ENCODE data around the gene OR56B4. TPM values are rescaled to one million over a fixed set of nuclear protein-coding genes. Genes with fewer than 3 reads are reported as not detected.

OR56B4 gene
- total RNA-seq, 1 donor from 2014 or later = not detected

- Histone ChIP-seq H3K9me3 (replicated peaks) (peaks cover 41% of the 10 kb centered on the region), H3K27me3 (ENCODE audit: low read depth) (no peaks in the 10 kb centered on the region), H3K4me3 (no peak overlapping the region), H3K4me1 (no peaks in the 10 kb centered on the region), H3K36me3 (no peaks in the 10 kb centered on the region), H3K27ac (replicated peaks) (no peak overlapping the region)
- intact Hi-C loops (cut with micrococcal nuclease) = no loop called here
- TF ChIP-seq, protein P1, sequence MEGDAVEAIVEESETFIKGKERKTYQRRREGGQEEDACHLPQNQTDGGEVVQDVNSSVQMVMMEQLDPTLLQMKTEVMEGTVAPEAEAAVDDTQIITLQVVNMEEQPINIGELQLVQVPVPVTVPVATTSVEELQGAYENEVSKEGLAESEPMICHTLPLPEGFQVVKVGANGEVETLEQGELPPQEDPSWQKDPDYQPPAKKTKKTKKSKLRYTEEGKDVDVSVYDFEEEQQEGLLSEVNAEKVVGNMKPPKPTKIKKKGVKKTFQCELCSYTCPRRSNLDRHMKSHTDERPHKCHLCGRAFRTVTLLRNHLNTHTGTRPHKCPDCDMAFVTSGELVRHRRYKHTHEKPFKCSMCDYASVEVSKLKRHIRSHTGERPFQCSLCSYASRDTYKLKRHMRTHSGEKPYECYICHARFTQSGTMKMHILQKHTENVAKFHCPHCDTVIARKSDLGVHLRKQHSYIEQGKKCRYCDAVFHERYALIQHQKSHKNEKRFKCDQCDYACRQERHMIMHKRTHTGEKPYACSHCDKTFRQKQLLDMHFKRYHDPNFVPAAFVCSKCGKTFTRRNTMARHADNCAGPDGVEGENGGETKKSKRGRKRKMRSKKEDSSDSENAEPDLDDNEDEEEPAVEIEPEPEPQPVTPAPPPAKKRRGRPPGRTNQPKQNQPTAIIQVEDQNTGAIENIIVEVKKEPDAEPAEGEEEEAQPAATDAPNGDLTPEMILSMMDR (IDR thresholded peaks at IDR 0.05; ENCODE audit: borderline replicate concordance) = no peak
- no peak for DNase-seq
These were observed 28.0 kb upstream of the OR56B4 start for GRCh38 chr11:6079463-6079862.

GRCh38 chr11:6083129-6083528, 24.4 kb upstream of the OR56B4 start:
- H3K36me3 ChIP-seq = no peaks in the 10 kb centered on the region
- DNase-seq = no peak
- no peaks in the 10 kb centered on the region for H3K27me3 ChIP-seq (ENCODE audit: low read depth)
- H3K9me3 ChIP-seq (replicated peaks) = peaks cover 24% of the 10 kb centered on the region
- no peak overlapping the region for H3K4me3 ChIP-seq
- TF ChIP-seq, protein P1 (IDR thresholded peaks at IDR 0.05; ENCODE audit: borderline replicate concordance) = no peak
- H3K4me1 ChIP-seq = no peaks in the 10 kb centered on the region
- intact Hi-C loops (cut with micrococcal nuclease) = no loop called here
- H3K27ac ChIP-seq (replicated peaks) = no peak overlapping the region

DNA sequence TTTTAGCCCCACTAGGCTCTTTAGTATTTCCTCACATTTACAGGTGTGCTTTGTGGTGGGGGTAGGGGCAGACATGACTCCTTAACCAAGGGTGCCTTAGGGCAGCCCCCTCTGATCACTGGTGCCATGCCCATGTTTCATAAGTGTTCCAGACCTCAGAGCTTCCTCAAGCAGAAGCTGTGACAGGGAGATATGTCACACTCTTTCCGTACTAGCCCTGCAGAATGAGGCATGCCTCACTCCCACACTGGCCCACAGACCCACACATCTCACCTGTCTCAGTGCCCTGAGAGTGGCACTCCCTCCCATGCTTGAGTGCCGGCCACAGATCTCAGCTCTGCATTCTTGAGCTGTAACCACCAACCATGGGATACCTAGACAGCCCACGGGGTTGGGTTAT, 22.9 kb upstream of the OR56B4 start:
- no peaks in the 10 kb centered on the region for H3K36me3 ChIP-seq
- peaks cover 24% of the 10 kb centered on the region for H3K9me3 ChIP-seq (replicated peaks)

DNA sequence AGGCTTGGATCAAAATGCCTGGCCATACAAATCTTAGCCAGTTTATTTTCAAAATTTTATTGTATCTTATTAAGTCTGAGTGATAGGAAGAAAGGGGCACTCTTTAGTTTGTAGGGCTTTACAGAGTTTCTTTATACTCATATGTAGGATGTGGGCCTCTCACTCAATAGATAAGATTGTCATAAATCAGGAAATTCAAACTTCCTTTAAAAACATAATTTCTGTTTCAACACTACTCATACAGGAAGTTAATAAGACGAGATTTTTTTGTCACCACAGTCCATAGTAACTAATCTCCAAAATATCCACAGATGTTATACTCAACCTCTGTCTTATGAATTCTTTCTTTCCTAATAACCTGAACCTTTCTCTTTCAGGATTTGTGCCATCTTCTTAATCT, 13.3 kb upstream of the OR56B4 start:
- Histone ChIP-seq H3K36me3 (no peaks in the 10 kb centered on the region), H3K4me3 (no peak overlapping the region), H3K27me3 (ENCODE audit: low read depth) (no peaks in the 10 kb centered on the region), H3K4me1 (peaks cover 15% of the 10 kb centered on the region), H3K9me3 (replicated peaks) (no peaks in the 10 kb centered on the region), H3K27ac (replicated peaks) (no peak overlapping the region)
- no peak for DNase-seq
- TF ChIP-seq, protein P1 (IDR thresholded peaks at IDR 0.05; ENCODE audit: borderline replicate concordance) = no peak
- intact Hi-C loops (cut with micrococcal nuclease) = no loop called here

More for the DNA sequence above, 22.9 kb upstream of the OR56B4 start:
- DNase-seq = no peak
- intact Hi-C loops (cut with micrococcal nuclease) = no loop called here
- TF ChIP-seq, protein P1 (IDR thresholded peaks at IDR 0.05; ENCODE audit: borderline replicate concordance) = no peak
- H3K27ac ChIP-seq (replicated peaks) = no peak overlapping the region
- no peaks in the 10 kb centered on the region for H3K27me3 ChIP-seq (ENCODE audit: low read depth)
- no peak overlapping the region for H3K4me3 ChIP-seq
- H3K4me1 ChIP-seq = no peaks in the 10 kb centered on the region

- intact Hi-C loops (cut with micrococcal nuclease) = no loop called here
- no peak overlapping the region for H3K4me3 ChIP-seq
- H3K36me3 ChIP-seq = no peaks in the 10 kb centered on the region
- H3K9me3 ChIP-seq (replicated peaks) = no peaks in the 10 kb centered on the region
- peaks cover 15% of the 10 kb centered on the region for H3K4me1 ChIP-seq
- no peak for DNase-seq
- H3K27me3 ChIP-seq (ENCODE audit: low read depth) = no peaks in the 10 kb centered on the region
- no peak overlapping the region for H3K27ac ChIP-seq (replicated peaks)
- TF ChIP-seq, protein P1 (IDR thresholded peaks at IDR 0.05; ENCODE audit: borderline replicate concordance) = no peak
These were observed 11.7 kb upstream of the OR56B4 start for GRCh38 chr11:6095798-6096197.

GRCh38 chr11:6096417-6096816, 11.1 kb upstream of the OR56B4 start:
- no peaks in the 10 kb centered on the region for H3K27me3 ChIP-seq (ENCODE audit: low read depth)
- H3K36me3 ChIP-seq = no peaks in the 10 kb centered on the region
- no peaks in the 10 kb centered on the region for H3K9me3 ChIP-seq (replicated peaks)
- TF ChIP-seq, protein P1 (IDR thresholded peaks at IDR 0.05; ENCODE audit: borderline replicate concordance) = peak; percentile 13
- intact Hi-C loops (cut with micrococcal nuclease) = no loop called here
- peaks cover 15% of the 10 kb centered on the region for H3K4me1 ChIP-seq
- no peak for DNase-seq
- no peak overlapping the region for H3K27ac ChIP-seq (replicated peaks)
- no peak overlapping the region for H3K4me3 ChIP-seq
